Stomach (tissue), 9 donors: ENCODE data around the gene IER5L. TPM values are rescaled to one million over a fixed set of nuclear protein-coding genes. Genes with fewer than 3 reads are reported as not detected.

ENCODE experiments used
- DNase-seq, 2 donors: peaks; one replicate each; pipeline versions ENCODE4 v3.0.0 to v3.0.0-alpha.2; 2013 to 2019
- H3K27ac ChIP-seq, 5 donors: fragments of 200-600 bp in 4 of 5; sonication (generic) in 4 of 5; one replicate each; pipeline ENCODE4 v1.5.1; 2013 to 2019; ENCODE audit warnings: mild to moderate bottlenecking in 1 of 5, moderate library complexity in 1 of 5
- H3K27me3 ChIP-seq, 3 donors: fragments of 200-600 bp; sonication (generic); one replicate each; pipeline ENCODE4 v1.5.1; 2017 to 2019; ENCODE audit warnings: mixed run types in 1 of 3
- H3K36me3 ChIP-seq, 4 donors: fragments of 200-600 bp; sonication (generic); 1 replicate in 3 of 4; 2 replicates in 1 of 4; pipeline ENCODE4 v1.5.1; 2016 to 2019
- H3K4me1 ChIP-seq, 4 donors: fragments of 200-600 bp; sonication (generic); one replicate each; pipeline ENCODE4 v1.5.1; 2016 to 2019
- H3K4me3 ChIP-seq, 4 donors: fragments of 200-600 bp; sonication (generic) in 3 of 4; one replicate each; pipeline ENCODE4 v1.5.1; 2016 to 2019; ENCODE audit warnings: mild to moderate bottlenecking in 1 of 4
- H3K9me3 ChIP-seq, 4 donors: fragments of 200-600 bp; sonication (generic); one replicate each; pipeline ENCODE4 v1.5.1; 2016 to 2019
- CTCF ChIP-seq, 7 experiments: fragments of 450-650 bp in 4 of 7; fragments of 200-600 bp in 3 of 7; sonication (generic) in 3 of 7; IDR thresholded peaks; one replicate each; pipeline ENCODE4 v1.5.1; 2016 to 2019; ENCODE audit warnings: antibody characterized with exemption in 7 of 7, control low read depth in 2 of 7, mild to moderate bottlenecking in 1 of 7
- EP300 ChIP-seq: sonication (generic); formaldehyde crosslinking; IDR thresholded peaks from one replicate; pipeline ENCODE4 v1.6.1; 2017; ENCODE audit warnings: antibody characterized with exemption
- POLR2A ChIP-seq, 4 donors: fragments of 450-650 bp; IDR thresholded peaks; one replicate each; pipeline ENCODE4 v1.6.1; 2016; ENCODE audit warnings: antibody characterized with exemption in 4 of 4, control low read depth in 2 of 4, mild to moderate bottlenecking in 1 of 4, moderate library complexity in 1 of 4
- POLR2AphosphoS5 ChIP-seq, 3 donors: sonication (generic); formaldehyde crosslinking; IDR thresholded peaks; one replicate each; pipeline ENCODE4 v1.6.1; 2016; ENCODE audit warnings: antibody characterized with exemption in 3 of 3
- WGBS, 5 donors: extraction: QIAGEN DNeasy Blood & Tissue Kit in 3 of 5; methylation state at CpG; one replicate each; pipeline versions ENCODE4 v1.1.5 to v1.1.7; 2013 to 2018; 5-methylcytosine and 5-hydroxymethylcytosine counted together
- intact Hi-C: fragments of 100-400 bp; cut with DNase I; formaldehyde crosslinking; loops from one replicate; pipeline ENCODE4 v1.15.1; 2023; ENCODE audit warnings: low total_unique reads
- polyA plus RNA-seq, 3 donors: library from polyadenylated mRNA; stranded (reverse); fragments of 200-250 nt; gene quantifications; one replicate each; pipeline ENCODE4 v1.2.3, GENCODE V29; 2013
- total RNA-seq, 5 donors: library from RNA; depleted of rRNA; stranded (reverse); fragments of >200 nt; gene quantifications; one replicate each; pipeline versions ENCODE4 v1.1.0 to v1.2.3, GENCODE V29; 2014 to 2016
- donor health status: healthy with polysubstance abuse.
- donor health status: Bipolar disorder and iron deficiency.
- donor health status: healthy.

IER5L gene
- total and polyA plus RNA-seq, 8 donors: 2.6 to 30.4 (median 6.2) TPM

- H3K27me3 ChIP-seq: no peaks in the 10 kb centered on the region
- DNase-seq: peak; percentile 46 to 71
- H3K4me1 ChIP-seq: peaks cover 54 to 66% (median 55%) of the 10 kb centered on the region in 4 donors
- 22 to 43% (median 27%) methylated on average over 18 to 21 of the region's 21 CpGs for WGBS, 5 donors
- intact Hi-C loops: loop anchor here (5.0 to 10.0 kb wide), 2 partner anchors 474 to 646 kb away; no protein-coding TSS in a partner anchor
- no peaks in the 10 kb centered on the region for H3K9me3 ChIP-seq
- peaks cover 37 to 61% (median 57%) of the 10 kb centered on the region in 4 donors for H3K36me3 ChIP-seq
- peak overlapping the region in 1 of 4 donors; percentile 43 for H3K4me3 ChIP-seq
- H3K27ac ChIP-seq: peak overlapping the region; percentile 78 to 100 (median 98)
- TF ChIP-seq EP300 (no peak), POLR2AphosphoS5 (IDR thresholded peaks at IDR 0.05) (peak in 2 of 3 donors; percentile 51 to 74)
These were observed 39.4 kb downstream of the IER5L start for GRCh38 chr9:129138476-129139232.

- H3K9me3 ChIP-seq: no peaks in the 10 kb centered on the region
- intact Hi-C loops: loop anchor here (5.0 to 10.0 kb wide), 2 partner anchors 474 to 647 kb away; no protein-coding TSS in a partner anchor
- no peak for TF ChIP-seq POLR2A (IDR thresholded peaks at IDR 0.05)
- no peak for TF ChIP-seq EP300
- no peak for TF ChIP-seq CTCF (IDR thresholded peaks at IDR 0.05)
- TF ChIP-seq POLR2AphosphoS5 (IDR thresholded peaks at IDR 0.05): no peak
- H3K4me3 ChIP-seq: no peak overlapping the region
- DNase-seq: no peak
- no peaks in the 10 kb centered on the region for H3K27me3 ChIP-seq
- WGBS, 5 donors: 75 to 85% (median 79%) methylated on average over 5 to 9 of the region's 9 CpGs
- peak overlapping the region; percentile 78 to 100 (median 98) for H3K27ac ChIP-seq
- H3K4me1 ChIP-seq: peaks cover 49 to 60% (median 50%) of the 10 kb centered on the region in 4 donors
- peaks cover 37 to 61% (median 60%) of the 10 kb centered on the region in 4 donors for H3K36me3 ChIP-seq
These were observed 40.0 kb downstream of the IER5L start for GRCh38 chr9:129138144-129138462.

GRCh38 chr9:129137292-129138143, 40.5 kb downstream of the IER5L start:
- peaks cover 33 to 64% (median 62%) of the 10 kb centered on the region in 4 donors for H3K36me3 ChIP-seq
- peaks cover 43 to 54% (median 44%) of the 10 kb centered on the region in 4 donors for H3K4me1 ChIP-seq

GRCh38 chr9:129136446-129137035, 41.5 kb downstream of the IER5L start:
- Histone ChIP-seq H3K27me3 (no peaks in the 10 kb centered on the region), H3K36me3 (peaks cover 31 to 64% (median 63%) of the 10 kb centered on the region in 4 donors), H3K4me3 (no peak overlapping the region), H3K9me3 (no peaks in the 10 kb centered on the region), H3K4me1 (peaks cover 34 to 53% (median 41%) of the 10 kb centered on the region in 4 donors), H3K27ac (peak overlapping the region in 3 of 5 donors; percentile 98 to 100 (median 98))
- DNase-seq: no peak
- WGBS, 5 donors: 79 to 92% (median 81%) methylated on average over 11 to 16 of the region's 16 CpGs
- intact Hi-C loops: loop anchor here (5.0 to 10.0 kb wide), 2 partner anchors 476 to 648 kb away; no protein-coding TSS in a partner anchor
- TF ChIP-seq CTCF (IDR thresholded peaks at IDR 0.05): no peak
- no peak for TF ChIP-seq POLR2AphosphoS5 (IDR thresholded peaks at IDR 0.05)
- no peak for TF ChIP-seq POLR2A (IDR thresholded peaks at IDR 0.05)
- TF ChIP-seq EP300: no peak

More at GRCh38 chr9:129137292-129138143, 40.5 kb downstream of the IER5L start:
- Histone ChIP-seq H3K27me3 (no peaks in the 10 kb centered on the region), H3K27ac (peak overlapping the region; percentile 78 to 100 (median 98)), H3K4me3 (no peak overlapping the region), H3K9me3 (no peaks in the 10 kb centered on the region)
- 81 to 90% (median 84%) methylated on average over 16 to 19 of the region's 19 CpGs for WGBS, 5 donors
- no peak for DNase-seq
- TF ChIP-seq POLR2AphosphoS5 (IDR thresholded peaks at IDR 0.05) (no peak), EP300 (no peak), CTCF (IDR thresholded peaks at IDR 0.05) (no peak), POLR2A (IDR thresholded peaks at IDR 0.05) (no peak)
- intact Hi-C loops: loop anchor here (5.0 to 10.0 kb wide), 2 partner anchors 475 to 647 kb away; no protein-coding TSS in a partner anchor
